Stimulated activated CD4-positive, alpha-beta T cell treated with anti-CD3 and anti-CD28 coated beads, TNF-alpha, amount 100 ng/mL, for 4 hours (primary cell): ENCODE data around the gene FOXL3.

Experiments
- DNase-seq, 3 experiments: peaks; one replicate each; pipeline ENCODE4 v3.0.0-alpha.2; 2020; ENCODE audit warnings: low read depth in 3 of 3

FOXL3 gene

GRCh38 chr7:266851-267840 lies 22.8 kb upstream of the FOXL3 start:
- no peak for DNase-seq

GRCh38 chr7:268991-269390 lies 21.0 kb upstream of the FOXL3 start:
- DNase-seq: no peak

DNA sequence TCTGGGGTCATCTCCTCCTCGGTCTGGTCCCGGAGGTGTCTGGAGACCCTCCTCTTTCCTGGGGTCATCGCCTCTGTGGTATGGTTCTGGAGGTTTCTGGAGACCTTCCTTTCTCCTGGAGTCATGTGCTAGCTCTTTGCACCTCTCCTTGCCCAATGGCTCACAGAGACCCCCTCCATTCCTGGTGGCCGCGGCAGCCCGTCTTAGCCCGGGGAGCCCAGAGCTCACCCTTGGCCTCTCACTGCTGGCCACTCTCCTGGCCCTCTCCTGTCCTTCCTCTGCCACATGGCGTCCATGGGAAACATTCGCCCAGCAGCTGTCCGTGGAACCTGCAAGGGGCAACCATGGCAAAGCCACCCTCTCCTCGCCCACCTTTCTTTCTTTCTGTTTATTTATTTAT lies 20.2 kb upstream of the FOXL3 start:
- DNase-seq: no peak

DNA sequence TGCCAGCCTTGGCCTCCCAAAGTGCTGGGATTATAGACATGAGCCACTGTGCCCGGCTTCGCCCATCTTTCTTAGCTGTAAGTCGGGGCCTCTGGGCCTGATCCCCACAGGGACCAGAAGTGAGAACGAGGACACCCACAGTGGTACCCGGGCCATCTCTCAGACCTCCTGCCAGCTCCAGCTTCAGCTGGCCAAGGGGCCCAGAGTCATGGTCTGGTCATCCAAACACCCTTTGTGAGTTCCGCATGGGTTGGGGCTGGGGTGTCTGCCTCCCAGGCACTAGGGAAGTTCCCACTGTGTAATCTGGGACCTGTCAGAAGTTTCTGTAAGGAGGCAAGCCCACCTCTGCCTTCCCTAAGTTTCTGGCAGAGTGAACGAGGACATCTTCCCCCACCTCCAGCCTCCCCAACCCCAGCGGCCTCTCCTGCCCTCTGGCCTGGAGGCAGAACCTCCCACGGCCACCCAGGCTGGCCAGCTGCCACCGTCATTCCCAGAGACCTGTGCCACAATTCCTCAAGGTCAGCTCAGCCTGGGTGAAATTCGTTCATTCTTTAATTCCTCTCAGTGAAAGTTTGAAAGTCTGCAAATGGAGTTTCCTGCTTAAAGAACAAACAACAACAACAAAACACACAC lies 19.5 kb upstream of the FOXL3 start:
- no peak for DNase-seq

- no peak for DNase-seq
Measured at GRCh38 chr7:271266-272107, 18.5 kb upstream of the FOXL3 start.

DNA sequence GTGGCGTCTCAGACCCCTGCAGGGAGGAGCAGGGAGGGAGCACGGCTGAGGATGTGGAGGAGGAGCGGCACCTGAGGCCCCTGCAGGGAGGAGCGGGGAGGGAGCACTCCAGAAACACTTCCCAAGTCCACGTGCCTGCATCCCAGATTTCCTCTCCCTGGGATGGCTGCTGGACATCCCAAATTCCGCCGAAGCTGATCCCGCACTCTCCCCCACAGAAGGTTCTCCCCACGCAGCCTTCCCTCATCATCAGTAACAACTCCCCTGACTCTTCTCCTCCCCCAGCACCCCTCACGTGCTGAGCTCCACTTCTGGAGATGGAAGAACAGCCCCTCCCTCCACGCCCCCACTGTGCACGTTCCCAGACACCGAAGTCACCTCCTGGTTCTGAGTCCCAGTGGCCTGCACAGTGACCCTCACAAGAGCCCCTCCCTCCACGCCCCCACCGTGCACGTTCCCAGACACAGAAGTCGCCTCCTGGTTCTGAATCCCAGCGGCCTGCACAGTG lies 17.8 kb upstream of the FOXL3 start:
- no peak for DNase-seq

DNA sequence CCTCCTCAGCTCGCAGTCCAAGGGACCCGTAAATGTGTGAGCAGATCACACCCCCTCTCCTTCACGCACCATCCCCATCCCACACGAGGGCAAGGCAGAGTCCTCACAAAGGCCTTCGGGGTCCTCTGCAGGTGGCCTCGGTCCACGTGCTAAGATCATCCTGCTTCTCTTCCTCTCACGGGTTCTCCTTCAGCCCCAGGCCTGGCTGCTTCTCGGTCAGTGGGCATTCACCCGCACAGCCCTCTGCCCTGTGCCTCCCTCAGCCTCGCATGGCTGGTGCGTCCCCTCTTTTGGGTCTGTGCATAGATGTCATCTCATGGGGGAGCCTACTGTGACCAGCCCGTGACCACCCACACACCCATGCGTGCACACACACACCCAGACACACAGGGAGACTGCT lies 17.3 kb upstream of the FOXL3 start:
- DNase-seq: no peak

DNA sequence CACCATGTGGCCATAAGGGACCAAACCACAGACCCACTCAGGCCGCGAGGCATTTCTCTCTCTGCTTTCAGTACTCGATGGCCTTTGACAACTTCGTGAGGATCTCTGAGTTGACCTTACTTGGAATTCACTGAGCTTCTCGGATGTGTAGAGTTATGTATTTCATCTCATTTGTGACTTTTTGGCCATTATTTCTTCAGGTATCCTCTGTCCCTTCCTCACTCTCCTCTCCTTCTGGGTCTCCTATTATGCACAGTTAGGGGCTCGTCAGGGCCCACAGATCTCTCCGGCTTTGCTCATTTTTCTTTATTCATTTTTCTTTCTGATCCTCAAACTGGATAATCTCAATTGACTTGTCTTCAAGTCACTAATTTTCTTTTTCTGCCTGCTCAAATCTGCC lies 16.6 kb upstream of the FOXL3 start:
- no peak for DNase-seq

GRCh38 chr7:274266-274665 lies 15.7 kb upstream of the FOXL3 start:
- DNase-seq: no peak

- no peak for DNase-seq
Measured at GRCh38 chr7:276230-276835, 13.6 kb upstream of the FOXL3 start.

GRCh38 chr7:277228-277627 lies 12.7 kb upstream of the FOXL3 start:
- no peak for DNase-seq

GRCh38 chr7:278081-278480 lies 11.9 kb upstream of the FOXL3 start:
- DNase-seq: no peak

DNA sequence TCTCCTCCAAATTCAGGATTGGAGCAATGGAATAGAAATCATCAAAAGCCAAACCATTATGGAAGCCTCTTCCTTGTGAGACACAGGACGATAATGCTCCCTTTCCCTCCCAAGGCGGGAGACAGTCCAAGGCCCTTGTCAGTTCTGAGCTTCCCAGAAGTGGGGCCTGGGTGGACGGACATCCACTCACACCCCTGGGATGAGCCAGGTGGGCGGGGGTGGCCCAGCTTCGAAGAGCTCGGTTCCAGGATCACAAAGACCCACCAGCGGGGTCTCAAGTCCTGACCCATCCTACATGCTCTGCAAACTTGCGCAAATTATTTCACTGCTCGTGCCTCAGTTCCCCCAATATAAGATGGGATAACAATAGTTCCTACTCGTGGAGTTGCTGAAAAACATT lies 10.1 kb upstream of the FOXL3 start:
- DNase-seq: no peak

DNA sequence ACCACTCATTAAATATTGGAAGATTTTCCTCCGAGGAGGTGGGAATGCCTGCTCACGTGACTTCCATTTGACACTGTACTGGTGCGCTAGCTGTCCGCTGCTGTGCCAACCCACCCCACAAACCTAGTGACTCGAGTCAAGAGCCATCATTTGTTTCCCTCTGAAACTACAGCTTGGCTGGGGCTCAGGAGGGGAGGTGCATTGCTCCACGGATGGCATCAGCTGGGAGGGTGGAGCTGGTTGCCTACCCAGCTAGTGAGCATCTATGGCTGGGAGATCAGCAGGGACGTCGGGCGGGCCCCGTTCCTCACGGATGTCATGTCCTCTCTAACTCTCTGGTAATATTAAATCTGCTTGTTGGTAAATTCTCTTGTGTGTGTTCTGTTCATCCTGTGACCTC lies 9.5 kb upstream of the FOXL3 start:
- DNase-seq: no peak

GRCh38 chr7:281637-282036 lies 8.3 kb upstream of the FOXL3 start:
- DNase-seq: no peak

DNA sequence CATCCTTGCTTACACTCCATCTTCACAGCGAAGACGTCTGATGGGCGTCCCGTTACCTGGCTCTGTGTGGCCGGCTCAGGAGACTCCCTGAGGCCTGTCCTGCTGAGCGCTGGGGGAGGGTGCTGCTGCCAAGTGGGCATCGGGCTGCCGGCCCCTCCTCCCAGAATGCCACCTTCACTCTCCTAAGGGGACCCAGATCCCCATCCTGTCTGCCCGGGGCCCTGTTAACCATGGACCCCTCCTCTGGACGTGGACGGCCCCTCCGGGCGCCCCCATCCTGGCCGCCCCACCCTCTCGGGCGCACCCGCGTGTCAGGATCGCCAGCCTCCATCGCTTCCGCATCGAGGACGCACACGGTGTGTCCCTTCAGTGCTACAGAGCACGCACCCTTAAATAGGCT lies 7.3 kb upstream of the FOXL3 start:
- DNase-seq: no peak

DNA sequence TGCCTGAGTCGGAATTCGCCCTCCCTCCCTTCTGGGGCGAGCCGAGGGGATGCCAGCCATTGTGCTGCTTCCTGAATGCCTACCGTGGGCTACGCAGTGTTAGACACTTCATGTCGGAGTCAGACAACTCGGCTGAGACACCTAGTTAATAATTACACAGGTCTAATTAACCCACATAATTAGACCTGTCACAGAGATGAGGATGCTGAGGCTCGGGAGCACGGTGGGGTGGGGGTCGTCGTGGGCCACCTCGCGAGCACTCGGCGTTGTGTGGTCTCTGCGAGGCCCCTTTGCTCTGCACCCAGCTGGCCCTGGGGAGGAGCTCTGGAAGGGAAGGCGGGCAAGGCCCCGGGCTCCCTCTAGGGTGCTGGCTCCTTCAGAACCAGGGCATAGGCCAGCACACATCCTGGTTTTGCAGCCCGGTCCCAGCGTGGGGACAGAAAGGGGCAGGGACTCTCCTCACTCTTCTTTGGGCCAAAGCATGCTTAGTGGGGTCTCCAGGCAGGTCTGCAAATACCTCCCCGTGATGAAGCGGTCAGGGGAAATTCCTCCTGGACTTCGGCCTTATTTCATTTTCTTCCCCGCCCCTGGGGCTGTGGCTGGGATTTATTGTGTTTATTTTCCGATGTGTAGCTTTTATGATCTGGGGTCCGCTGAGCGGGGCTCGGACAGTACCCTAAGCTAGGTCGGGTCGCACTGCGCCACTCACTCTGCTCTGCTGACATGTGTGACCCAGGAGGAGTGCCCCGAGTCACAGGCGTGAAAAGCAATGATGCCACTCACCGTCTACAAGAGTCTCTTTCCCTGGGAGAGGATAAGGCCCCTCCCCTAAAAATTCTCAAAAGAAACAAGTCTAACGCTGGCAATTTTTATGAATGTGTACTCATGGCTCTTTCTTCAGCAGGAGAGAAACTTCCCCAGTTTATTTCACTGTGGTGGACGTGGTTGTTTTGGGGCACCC lies 4.9 kb upstream of the FOXL3 start:
- DNase-seq: no peak

GRCh38 chr7:285731-286130 lies 4.2 kb upstream of the FOXL3 start:
- no peak for DNase-seq

GRCh38 chr7:286266-286665 lies 3.7 kb upstream of the FOXL3 start:
- no peak for DNase-seq

DNA sequence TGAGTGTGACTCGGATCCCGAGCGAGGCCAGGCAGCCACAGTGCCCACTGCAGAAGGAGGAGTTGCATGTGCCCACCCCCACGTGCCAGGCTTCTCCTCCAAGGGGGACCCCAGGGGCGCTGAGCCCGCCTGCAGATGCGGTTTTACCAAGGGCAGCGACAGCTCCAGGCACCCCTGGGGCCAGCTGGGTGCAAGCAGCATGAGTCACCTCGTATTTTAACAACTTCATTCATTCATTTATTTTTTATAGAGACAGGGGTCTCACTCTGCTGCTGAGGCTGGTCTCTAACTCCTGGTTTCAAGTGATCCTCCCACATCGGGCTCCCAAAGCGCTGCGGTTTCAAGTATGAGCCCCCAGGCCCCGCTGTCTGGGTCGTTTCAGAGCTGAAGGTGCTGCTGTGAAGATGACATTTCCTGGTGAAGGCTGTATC lies 1.3 kb upstream of the FOXL3 start:
- no peak for DNase-seq
